HG02610 (cell line): ENCODE measurements around the gene NUTM1.
"Not testable (repeated sequence)": the region's sequence is repeated elsewhere in the genome, so short reads cannot be mapped to it uniquely, and the experiment has no call there.

Experiments used
- ATAC-seq: cut with Tn5 transposase; IDR thresholded peaks from one replicate; pipeline ENCODE4 v1.9.1; 2021; ENCODE audit warnings: mild to moderate bottlenecking, moderate library complexity; ENCODE audit not compliant: unreplicated experiment

Gene NUTM1

GRCh38 chr15:34336991-34337556 lies 6.0 kb upstream of the NUTM1 start:
- ATAC-seq, result no peak

DNA sequence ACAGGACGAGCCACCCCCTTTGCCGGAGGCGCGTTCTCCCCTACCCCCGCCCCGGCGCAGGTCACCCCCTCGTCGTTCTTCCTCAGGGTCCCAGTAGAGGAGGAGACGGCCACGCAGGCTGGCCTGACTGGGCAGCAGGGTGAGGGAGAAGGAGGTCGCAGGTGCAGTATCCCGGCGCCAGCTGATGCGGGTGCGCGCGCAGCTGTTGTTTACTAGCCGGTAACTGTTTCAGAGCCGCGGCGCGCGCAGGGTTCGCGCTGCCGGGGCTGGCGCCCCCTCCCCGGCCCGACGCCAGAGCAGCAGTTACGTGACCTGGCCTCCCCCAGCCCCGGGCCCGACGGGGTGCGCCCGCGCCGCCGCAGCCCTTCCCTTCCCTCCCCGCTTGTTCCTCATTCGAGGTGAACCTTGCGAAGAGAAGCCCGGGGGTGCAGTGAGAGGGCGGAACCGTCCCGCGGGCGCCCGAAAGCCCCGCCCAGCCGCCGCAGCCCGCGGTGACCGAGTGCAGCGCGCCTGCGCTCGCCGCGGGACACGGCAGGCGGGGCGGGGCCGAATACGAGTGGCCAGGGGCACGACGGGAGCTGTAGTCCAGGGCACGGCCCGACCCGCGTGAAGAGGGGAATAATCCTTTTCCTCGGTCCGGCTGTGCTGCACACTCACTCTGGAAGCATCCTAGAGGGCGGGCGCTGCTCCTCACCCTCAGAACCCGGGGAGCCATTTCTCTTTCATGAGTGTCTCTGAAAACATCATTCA lies 5.4 kb upstream of the NUTM1 start, which contains the start of gene SLC12A6:
TSS of gene SLC12A6 (minus strand) at position 225 of the 750 bp plus-strand sequence. CDS start 1,101 bp downstream, outside the sequence.
- ATAC-seq, result peak; percentile 67

GRCh38 chr15:34338347-34338746 lies 4.8 kb upstream of the NUTM1 start:
- no peak for ATAC-seq

- ATAC-seq, result no peak
These were observed 3.2 kb upstream of the NUTM1 start for GRCh38 chr15:34339946-34340345.

DNA sequence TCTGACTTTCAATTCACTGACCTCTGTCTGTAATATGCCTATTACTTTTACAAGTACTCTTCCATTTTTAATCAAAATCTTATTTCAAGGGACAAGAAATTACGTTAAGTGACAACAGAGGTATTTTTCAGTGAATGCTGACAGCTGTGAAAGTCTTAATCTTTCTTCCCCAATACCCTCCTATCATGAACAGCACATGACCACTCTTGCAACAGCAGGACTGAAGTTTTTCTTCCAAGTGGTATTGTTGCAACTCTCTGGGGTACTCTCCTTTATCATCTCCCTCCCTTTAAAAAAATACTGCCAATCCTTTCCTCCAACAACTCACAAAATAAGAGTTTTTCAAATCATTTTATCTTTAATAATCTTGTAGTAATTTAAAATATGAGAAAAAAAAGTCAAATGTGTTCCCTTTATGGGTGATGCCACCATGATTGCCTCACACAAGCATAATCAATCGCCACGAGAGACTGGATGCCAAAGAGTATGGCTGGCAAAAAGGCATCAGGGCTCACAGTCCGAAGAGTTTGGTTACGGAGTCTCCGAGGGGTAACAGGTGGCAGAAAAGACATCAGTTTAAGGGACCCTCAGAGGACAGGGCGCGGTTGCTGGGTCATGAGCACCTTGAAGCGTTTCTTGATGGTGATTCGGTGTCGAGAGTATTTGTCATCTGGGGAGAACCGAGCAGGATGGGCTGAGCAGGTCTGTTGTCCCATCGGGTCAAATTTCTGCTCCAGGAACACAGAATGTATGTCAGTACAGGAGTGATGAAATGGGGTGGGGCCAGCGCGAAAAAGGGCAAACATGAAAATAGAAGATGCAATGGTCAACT lies 1.5 kb upstream of the NUTM1 start:
- no peak for ATAC-seq

DNA sequence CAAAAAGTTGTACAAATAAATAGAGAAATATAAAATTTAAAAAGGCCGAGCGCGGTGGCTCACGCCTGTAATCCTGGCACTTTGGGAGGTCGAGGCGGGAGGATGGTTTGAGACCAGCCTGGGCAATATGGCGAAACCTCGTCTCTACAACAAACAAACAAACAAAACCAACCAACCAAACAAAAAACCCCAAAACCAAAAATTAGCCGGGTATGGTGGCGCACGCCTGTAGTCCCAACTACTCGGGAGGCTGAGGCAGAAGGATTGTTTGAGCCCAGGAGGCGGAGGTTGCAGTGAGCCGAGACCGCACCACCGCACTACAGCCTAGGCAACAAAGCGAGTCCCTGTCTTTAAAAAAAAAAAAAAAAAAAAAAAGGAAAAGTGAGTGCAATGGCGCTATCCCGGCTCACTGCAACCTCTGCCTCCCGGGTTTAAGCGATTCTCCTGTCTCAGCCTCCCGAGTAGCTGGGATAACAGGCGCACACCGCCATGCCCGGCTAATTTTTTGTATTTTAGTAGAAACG lies 840 bp upstream of the NUTM1 start:
- not testable (repeated sequence) for ATAC-seq

DNA sequence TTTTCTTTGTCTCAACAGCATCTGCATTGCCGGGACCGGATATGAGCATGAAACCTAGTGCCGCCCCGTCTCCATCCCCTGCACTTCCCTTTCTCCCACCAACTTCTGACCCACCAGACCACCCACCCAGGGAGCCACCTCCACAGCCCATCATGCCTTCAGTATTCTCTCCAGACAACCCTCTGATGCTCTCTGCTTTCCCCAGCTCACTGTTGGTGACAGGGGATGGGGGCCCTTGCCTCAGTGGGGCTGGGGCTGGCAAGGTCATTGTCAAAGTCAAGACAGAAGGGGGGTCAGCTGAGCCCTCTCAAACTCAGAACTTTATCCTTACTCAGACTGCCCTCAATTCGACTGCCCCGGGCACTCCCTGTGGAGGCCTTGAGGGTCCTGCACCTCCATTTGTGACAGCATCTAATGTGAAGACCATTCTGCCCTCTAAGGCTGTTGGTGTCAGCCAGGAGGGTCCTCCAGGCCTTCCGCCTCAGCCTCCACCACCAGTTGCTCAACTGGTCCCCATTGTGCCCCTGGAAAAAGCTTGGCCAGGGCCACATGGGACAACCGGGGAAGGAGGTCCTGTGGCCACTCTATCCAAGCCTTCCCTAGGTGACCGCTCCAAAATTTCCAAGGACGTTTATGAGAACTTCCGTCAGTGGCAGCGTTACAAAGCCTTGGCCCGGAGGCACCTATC lies 5.0 kb downstream of the NUTM1 start:
- no peak for ATAC-seq

DNA sequence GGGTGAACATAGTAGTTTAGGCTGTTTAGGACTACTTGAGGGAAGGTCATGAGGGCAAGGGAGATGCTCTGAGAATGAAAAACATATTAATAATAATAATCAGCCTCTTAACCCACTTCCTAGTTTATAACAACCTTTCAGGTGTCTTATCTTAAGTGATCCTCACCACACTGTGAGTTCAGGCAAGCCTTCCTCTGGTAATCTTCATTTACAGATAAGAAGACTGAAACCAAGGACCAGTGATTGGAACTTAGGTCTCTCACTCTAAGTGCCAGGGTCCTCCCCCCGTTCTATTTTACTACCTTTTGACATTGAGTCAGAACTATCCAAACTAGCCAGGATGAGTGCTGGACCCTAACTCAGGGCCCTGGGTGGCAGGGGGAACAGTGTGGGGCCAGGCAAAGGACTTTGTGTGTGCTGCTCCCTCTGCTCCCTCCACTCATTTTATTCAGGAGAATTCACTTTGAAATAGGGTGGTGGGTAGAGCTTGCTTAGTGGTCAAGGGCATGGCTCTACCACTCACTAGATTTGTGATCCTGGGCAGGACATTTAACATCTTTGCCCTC lies 5.7 kb downstream of the NUTM1 start:
- ATAC-seq, result no peak

GRCh38 chr15:34349769-34350168 lies 6.7 kb downstream of the NUTM1 start:
- no peak for ATAC-seq

- not testable (repeated sequence) for ATAC-seq
These were observed 9.9 kb downstream of the NUTM1 start for GRCh38 chr15:34352996-34353395.

- no peak for ATAC-seq
These were observed 10.5 kb downstream of the NUTM1 start for GRCh38 chr15:34353627-34354026.

DNA sequence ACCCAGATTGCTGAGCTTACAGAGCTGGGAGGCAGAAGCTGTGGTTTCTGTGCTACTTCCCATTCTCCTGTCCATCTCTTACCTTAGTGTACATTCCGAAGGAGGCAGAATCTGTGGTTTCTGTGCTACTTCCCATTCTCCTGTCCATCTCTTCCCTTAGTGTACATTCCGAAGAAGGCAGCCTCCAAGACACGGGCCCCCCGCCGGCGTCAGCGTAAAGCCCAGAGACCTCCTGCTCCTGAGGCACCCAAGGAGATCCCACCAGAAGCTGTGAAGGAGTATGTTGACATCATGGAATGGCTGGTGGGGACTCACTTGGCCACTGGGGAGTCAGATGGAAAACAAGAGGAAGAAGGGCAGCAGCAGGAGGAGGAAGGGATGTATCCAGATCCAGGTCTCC lies 11.2 kb downstream of the NUTM1 start:
- ATAC-seq, result no peak

- ATAC-seq, result no peak
These were observed 12.1 kb downstream of the NUTM1 start for GRCh38 chr15:34355241-34355640.

GRCh38 chr15:34357653-34358052 lies 14.5 kb downstream of the NUTM1 start:
- ATAC-seq, result no peak

DNA sequence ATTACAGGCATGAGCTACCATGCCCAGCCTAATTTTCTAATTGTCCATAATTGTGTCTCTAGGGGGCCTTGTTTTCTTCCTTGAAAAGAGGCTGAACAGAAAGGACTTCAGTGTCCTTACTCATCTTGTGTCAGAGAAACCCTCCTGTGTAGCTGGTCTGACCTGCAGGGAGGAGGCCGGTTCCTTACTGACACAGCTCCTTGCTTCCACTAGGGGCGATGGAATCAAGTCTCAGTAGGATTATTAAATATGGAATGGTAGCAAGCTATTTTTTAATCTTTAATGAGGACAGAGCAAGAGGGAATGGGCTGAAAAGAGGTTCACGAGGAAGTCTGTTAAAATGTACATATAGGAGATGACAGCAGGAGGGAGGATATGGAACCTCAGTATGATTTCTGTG lies 15.3 kb downstream of the NUTM1 start:
- no peak for ATAC-seq

- ATAC-seq, result no peak
These were observed 15.8 kb downstream of the NUTM1 start for GRCh38 chr15:34358948-34359347.

DNA sequence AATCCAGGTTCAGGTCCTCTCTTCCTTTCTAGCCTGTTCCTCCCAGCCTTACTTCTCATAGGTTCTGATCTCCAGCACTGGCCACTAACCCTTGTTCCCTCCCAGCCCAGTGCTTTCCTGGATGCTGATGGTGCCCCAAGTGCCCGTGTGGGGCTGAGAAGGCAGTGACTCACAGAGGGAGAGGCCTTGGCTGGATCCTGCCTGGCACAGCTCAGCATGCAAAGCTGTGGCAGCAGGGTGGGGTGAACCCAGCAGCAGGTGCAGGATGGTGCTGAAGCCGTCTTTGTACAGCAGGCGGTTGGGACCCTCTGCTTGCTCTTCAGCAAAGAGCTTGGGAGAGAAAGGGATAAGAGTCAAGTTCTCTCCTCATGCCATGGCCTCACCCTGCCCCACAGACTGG lies 16.3 kb downstream of the NUTM1 start:
- no peak for ATAC-seq

- ATAC-seq, result no peak
These were observed 17.2 kb downstream of the NUTM1 start for GRCh38 chr15:34360298-34360697.

DNA sequence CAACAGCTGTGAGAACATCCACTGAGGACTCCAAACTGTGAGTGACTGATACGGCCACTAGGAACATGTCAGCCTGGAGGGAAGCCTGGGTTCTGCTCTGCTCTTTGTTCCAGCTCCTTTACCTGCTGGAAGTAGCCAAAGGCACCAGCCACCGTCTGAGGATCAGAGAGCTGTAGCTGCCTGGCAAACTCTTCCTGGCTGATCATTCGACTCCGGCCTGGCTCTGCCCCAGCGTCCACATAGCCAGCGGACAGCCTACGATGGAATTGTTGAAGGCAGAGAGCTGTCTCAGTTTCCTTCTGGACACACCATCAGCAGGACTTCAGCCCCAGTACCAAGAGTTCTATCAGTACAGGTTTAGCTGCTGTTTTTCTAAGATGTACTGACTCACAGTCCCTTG lies 18.2 kb downstream of the NUTM1 start:
- no peak for ATAC-seq

- ATAC-seq, result no peak
These were observed 19.1 kb downstream of the NUTM1 start for GRCh38 chr15:34362047-34362773.
